K562 (cell line): ENCODE measurements around the gene FIZ1. TPM values are rescaled to one million over a fixed set of nuclear protein-coding genes. Genes with fewer than 3 reads are reported as not detected.

Experiments used
- BHLHE40 ChIP-seq: IDR thresholded peaks from 2 replicates; pipeline ENCODE4 v1.6.1; 2011; ENCODE audit warnings: low read length, improper control_type of control experiment
- CAMTA2 ChIP-seq: fragments of 250-450 bp; sonication (Bioruptor Pico); conservative IDR thresholded peaks from 2 replicates; pipeline ENCODE4 v1.5.1; 2022
- CBFA2T2 ChIP-seq: fragments of 450-650 bp; conservative IDR thresholded peaks from 2 replicates; pipeline ENCODE4 v1.6.1; 2017; ENCODE audit warnings: mild to moderate bottlenecking
- E2F3 ChIP-seq: fragments of 250-450 bp; sonication (Bioruptor Pico); IDR thresholded peaks from 2 replicates; pipeline ENCODE4 v1.4.0; 2020; ENCODE audit warnings: mild to moderate bottlenecking
- E2F4 ChIP-seq: sonication (generic); formaldehyde crosslinking; IDR thresholded peaks from 2 replicates; pipeline ENCODE4 v1.8.0; 2022; ENCODE audit warnings: mild to moderate bottlenecking, low read depth, missing genetic modification reagents
- E2F8 ChIP-seq: fragments of 450-650 bp; IDR thresholded peaks from 2 replicates; pipeline ENCODE4 v1.7.1; 2018; ENCODE audit warnings: mild to moderate bottlenecking, low read depth; ENCODE audit not compliant: partially characterized antibody
- ETS2 ChIP-seq: IDR thresholded peaks from 2 replicates; pipeline ENCODE4 v1.6.1; 2016; ENCODE audit warnings: borderline replicate concordance, missing genetic modification characterization, mild to moderate bottlenecking, moderate library complexity, missing compliant biosample characterization; ENCODE audit not compliant: poor library complexity, severe bottlenecking
- GTF2E2 ChIP-seq: fragments of 200-800 bp; sonication (Bioruptor generic); IDR thresholded peaks from 2 replicates; pipeline ENCODE4 v1.6.1; 2016; ENCODE audit warnings: missing genetic modification characterization, missing compliant biosample characterization
- HDAC6 ChIP-seq: IDR thresholded peaks from 2 replicates; pipeline ENCODE4 v1.6.1; 2012; ENCODE audit warnings: low read depth, mild to moderate bottlenecking, control low read depth, inconsistent platforms, low read length, moderate library complexity
- MBD2 ChIP-seq: sonication (generic); IDR thresholded peaks from 2 replicates; pipeline ENCODE4 v1.6.1; 2016; ENCODE audit warnings: low read depth, borderline replicate concordance
- MED1 ChIP-seq: sonication (generic); formaldehyde crosslinking; IDR thresholded peaks from 2 replicates; pipeline ENCODE4 v1.8.1; 2023; ENCODE audit warnings: missing genetic modification reagents, borderline replicate concordance
- MTA2 ChIP-seq: fragments of 450-650 bp; IDR thresholded peaks from 2 replicates; pipeline ENCODE4 v1.6.1; 2016; ENCODE audit warnings: low read depth
- NCOA6 ChIP-seq: fragments of 450-650 bp; IDR thresholded peaks from 2 replicates; pipeline ENCODE4 v1.6.1; 2017; ENCODE audit warnings: mild to moderate bottlenecking
- PHTF2 ChIP-seq: fragments of 250-450 bp; sonication (Bioruptor Pico); IDR thresholded peaks from 2 replicates; pipeline ENCODE4 v1.5.0; 2021; ENCODE audit warnings: mild to moderate bottlenecking
- RFX1 ChIP-seq: fragments of 450-650 bp; IDR thresholded peaks from 2 replicates; pipeline ENCODE4 v1.6.1; 2016; ENCODE audit warnings: mild to moderate bottlenecking, moderate library complexity
- RNF2 ChIP-seq: sonication (generic); IDR thresholded peaks from 2 replicates; pipeline ENCODE4 v1.6.1; 2016
- SMAD3 ChIP-seq: fragments of 450-650 bp; formaldehyde crosslinking; conservative IDR thresholded peaks from 2 replicates; pipeline ENCODE4 v1.4.0; 2020; ENCODE audit warnings: mild to moderate bottlenecking
- SREBF1 ChIP-seq: fragments of 150-350 bp; IDR thresholded peaks from 2 replicates; pipeline ENCODE4 v1.6.1; 2014; ENCODE audit warnings: antibody characterized with exemption, low read depth, low read length, borderline replicate concordance
- TAL1 ChIP-seq: fragments of 450-650 bp; IDR thresholded peaks from 2 replicates; pipeline ENCODE4 v1.6.1; 2016; ENCODE audit warnings: mild to moderate bottlenecking
- XRCC4 ChIP-seq: IDR thresholded peaks from one replicate; pipeline ENCODE4 v1.6.1; 2011; ENCODE audit not compliant: insufficient read depth, insufficient read length; ENCODE audit errors: extremely low read depth
- ZFP1 ChIP-seq: fragments of 450-650 bp; formaldehyde crosslinking; IDR thresholded peaks from 2 replicates; pipeline ENCODE4 v1.4.0; 2020; ENCODE audit warnings: mild to moderate bottlenecking, mixed read lengths
- ZNF24 ChIP-seq: fragments of 450-650 bp; IDR thresholded peaks from 2 replicates; pipeline ENCODE4 v1.6.1; 2016
- ZNF384 ChIP-seq: IDR thresholded peaks from 2 replicates; pipeline ENCODE4 v1.6.1; 2012; ENCODE audit warnings: low read depth, low read length, improper control_type of control experiment
- ZNF717 ChIP-seq: fragments of 250-450 bp; sonication (Bioruptor Pico); IDR thresholded peaks from 2 replicates; pipeline ENCODE4 v1.5.0; 2021
- polyA plus RNA-seq, 8 experiments: library from polyadenylated mRNA; depleted of rRNA in 4 of 8; stranded (reverse) in 5 of 8; unstranded in 3 of 8; fragments of >200 nt; fragmentation: Nextera tagmentation in 2 of 8; fragmentation: Illumina TruSeq in 1 of 8; extraction: Ambion mirVana in 2 of 8; extraction: Trizol in 1 of 8; gene quantifications; 2 replicates each; pipeline versions ENCODE4 v1.2.1 to v1.2.3, GENCODE V29; 2011 to 2014; ENCODE audit warnings: inconsistent platforms in 1 of 8, missing spikeins in 1 of 8
- total RNA-seq, 7 experiments: library from RNA; depleted of rRNA in 6 of 7; stranded (reverse); fragments of >200 nt in 6 of 7; fragmentation: Illumina TruSeq in 2 of 7; extraction: Trizol in 2 of 7; gene quantifications; 2 replicates each; pipeline versions ENCODE4 v1.2.1 to v1.2.3, GENCODE V29; 2011 to 2021; ENCODE audit warnings: low replicate concordance in 1 of 7
- TF ChIP-seq, protein P1 (sequence below): sonication (generic); formaldehyde crosslinking; IDR thresholded peaks from 2 replicates; pipeline ENCODE4 v1.8.1; 2023; ENCODE audit warnings: mild to moderate bottlenecking, missing genetic modification reagents, moderate library complexity

The FIZ1 gene
- total and polyA plus RNA-seq, 9 of the 15 experiments (the other 6 are each of a cell fraction or from before 2014, with no cell fraction given), result 0.79 to 17.5 (median 5.5) TPM

DNA sequence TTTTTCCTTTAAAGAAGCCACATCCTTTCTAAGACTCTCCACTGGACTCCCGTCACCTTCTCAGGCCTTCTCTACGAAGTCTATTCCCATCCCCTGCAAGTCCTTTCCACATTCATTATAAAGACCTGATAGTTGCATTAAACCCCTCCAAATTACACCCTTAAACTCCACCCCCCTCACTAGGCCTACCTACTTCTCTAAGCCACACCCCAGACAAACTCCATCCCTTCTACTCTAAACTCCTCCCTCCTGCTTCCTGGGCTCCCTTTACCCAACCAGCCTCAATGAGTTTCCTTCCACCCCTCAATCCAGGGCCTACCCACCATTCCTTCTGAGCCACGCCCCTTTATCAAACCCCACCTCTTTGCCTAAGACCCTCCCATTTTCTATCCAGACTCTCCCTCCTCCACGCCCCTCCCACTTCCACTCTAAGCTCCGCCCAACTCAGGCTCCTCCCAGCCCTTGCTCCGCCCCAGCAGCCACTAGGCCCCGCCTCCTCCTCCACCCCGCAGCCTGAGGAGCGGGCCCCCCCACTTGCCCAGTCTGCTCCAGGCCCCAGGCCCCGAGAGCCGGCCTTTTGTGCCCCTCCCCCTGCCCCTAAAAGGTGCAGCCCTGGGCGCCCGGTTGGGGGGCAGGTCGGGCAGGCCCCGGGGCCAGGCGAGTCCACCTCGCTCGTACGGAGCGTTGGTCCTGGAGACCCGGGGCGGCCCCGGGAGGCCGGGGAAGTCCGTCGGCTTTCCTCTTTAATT lies 424 bp downstream of the FIZ1 start (continued):
- TF ChIP-seq CAMTA2, result no peak
- TF ChIP-seq E2F8, result no peak
- TF ChIP-seq, protein P1, sequence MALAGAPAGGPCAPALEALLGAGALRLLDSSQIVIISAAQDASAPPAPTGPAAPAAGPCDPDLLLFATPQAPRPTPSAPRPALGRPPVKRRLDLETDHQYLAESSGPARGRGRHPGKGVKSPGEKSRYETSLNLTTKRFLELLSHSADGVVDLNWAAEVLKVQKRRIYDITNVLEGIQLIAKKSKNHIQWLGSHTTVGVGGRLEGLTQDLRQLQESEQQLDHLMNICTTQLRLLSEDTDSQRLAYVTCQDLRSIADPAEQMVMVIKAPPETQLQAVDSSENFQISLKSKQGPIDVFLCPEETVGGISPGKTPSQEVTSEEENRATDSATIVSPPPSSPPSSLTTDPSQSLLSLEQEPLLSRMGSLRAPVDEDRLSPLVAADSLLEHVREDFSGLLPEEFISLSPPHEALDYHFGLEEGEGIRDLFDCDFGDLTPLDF (CRISPR knock-in tag), result no peak
- no peak for TF ChIP-seq ZNF384
- TF ChIP-seq MTA2, result 0 out of 2 replicates have a peak, but pooled peaks have one; percentile 11
- TF ChIP-seq SREBF1, result no peak
- no peak for TF ChIP-seq RFX1
- TF ChIP-seq BHLHE40, result no peak
- TF ChIP-seq ZNF24, result no peak
- no peak for TF ChIP-seq E2F4 (CRISPR knock-in tag)
- no peak for TF ChIP-seq SMAD3 (CRISPR knock-in tag)
- peak; percentile 88; the same call in 1 of the 2 replicates for TF ChIP-seq GTF2E2
- TF ChIP-seq TAL1, result no peak
- no peak for TF ChIP-seq ZFP1 (CRISPR knock-in tag)
- TF ChIP-seq RNF2, result no peak
- no peak for TF ChIP-seq NCOA6
- no peak for TF ChIP-seq E2F3 (CRISPR knock-in tag)
- TF ChIP-seq MBD2, result peak; percentile 16; the same call in 1 of the 2 replicates
- no peak for TF ChIP-seq MED1 (CRISPR knock-in tag)
- 0 out of 2 replicates have a peak, but pooled peaks have one; percentile 28 for TF ChIP-seq PHTF2 (CRISPR knock-in tag)
- no peak for TF ChIP-seq HDAC6
- no peak for TF ChIP-seq CBFA2T2
- TF ChIP-seq XRCC4, result no peak
- TF ChIP-seq ETS2 (tag), result no peak
- no peak for TF ChIP-seq ZNF717 (CRISPR knock-in tag)
